GM21360 (cell line): Measurements from ENCODE around the gene KRTAP10-4.

Source experiments
- ATAC-seq: cut with Tn5 transposase; IDR thresholded peaks from one replicate; pipeline ENCODE4 v1.9.1; 2021; ENCODE audit warnings: mild to moderate bottlenecking, moderate library complexity; ENCODE audit not compliant: unreplicated experiment

Gene KRTAP10-4

DNA sequence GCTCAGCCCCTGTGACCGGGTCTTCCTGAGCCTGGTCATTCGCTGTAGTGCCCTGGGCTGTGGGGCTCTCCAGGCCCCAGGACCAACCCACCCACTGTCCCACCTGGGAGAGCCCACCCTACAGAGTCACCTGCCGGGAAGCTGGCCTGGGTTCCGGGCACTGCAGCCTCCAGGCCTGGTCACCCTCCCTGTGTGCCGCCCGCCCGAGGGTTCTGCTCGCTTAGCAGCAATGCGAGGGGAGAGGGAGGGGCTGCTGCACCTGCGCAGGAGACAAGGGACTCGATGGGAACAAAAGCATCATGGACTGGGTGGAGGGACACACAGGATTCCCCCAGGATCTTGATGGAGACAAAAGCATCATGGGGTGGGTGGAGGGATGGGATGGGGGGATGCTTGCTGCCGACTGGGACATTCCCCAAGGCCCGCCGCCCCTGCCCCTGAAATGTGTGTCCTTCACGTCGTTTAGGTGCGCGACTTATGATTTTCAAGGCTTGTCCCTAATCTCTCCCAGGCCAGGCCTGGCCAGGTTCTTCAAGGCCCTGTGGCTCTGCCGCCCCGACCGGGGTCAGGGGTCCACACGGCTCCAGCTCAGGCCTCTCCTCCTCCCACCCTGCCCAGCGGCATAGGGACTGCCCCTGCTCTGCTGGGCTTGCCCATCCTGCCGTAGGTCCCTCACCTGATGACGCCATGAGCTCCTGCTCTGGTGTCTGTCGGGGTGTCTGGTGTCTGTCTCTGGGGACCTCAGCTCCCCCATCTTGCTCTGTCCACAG, 40.0 kb downstream of the KRTAP10-4 start:
- ATAC-seq, result no peak

GRCh38 chr21:44614161-44614631, 40.7 kb downstream of the KRTAP10-4 start:
- no peak for ATAC-seq

DNA sequence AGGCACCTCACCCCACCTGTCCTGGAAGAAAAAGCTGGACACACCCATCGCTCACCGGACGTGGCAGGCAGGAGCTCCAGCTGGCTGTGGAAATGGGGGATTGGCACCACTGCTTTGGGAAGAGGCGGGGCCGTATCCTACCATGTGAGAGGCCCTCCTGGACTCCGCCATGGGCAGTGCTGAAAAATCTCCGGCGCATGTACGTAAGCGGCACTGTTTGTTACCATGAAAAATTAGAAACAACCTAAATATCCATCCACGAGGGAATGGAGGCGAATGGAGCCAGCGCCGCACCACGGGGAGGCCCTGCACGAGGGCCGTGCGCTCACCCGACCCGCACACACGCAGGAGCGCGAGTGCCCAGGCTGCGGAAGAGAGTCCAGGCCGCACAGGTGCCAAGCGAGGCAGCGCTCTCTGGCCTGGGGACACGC, 41.4 kb downstream of the KRTAP10-4 start:
- ATAC-seq, result no peak

GRCh38 chr21:44615466-44615865, 41.9 kb downstream of the KRTAP10-4 start:
- no peak for ATAC-seq

- ATAC-seq, result no peak
These were observed 42.5 kb downstream of the KRTAP10-4 start for GRCh38 chr21:44615911-44616590.

DNA sequence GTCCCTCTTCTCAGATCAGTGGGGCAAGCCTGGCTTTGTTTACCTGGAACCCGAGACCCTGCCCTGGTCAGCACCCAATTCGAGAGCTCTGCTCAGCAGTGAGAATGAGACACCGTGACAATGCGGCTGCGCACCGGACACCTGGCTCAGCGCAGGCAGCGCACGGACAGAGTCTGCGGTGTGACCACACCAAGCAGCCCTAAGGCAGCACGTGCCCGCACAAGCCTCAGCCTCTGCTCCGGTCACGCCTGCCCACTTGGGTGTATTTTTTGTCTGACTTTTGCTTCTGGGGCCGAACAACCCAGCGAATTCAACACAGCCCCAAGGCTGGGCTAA, 43.0 kb downstream of the KRTAP10-4 start:
- no peak for ATAC-seq

DNA sequence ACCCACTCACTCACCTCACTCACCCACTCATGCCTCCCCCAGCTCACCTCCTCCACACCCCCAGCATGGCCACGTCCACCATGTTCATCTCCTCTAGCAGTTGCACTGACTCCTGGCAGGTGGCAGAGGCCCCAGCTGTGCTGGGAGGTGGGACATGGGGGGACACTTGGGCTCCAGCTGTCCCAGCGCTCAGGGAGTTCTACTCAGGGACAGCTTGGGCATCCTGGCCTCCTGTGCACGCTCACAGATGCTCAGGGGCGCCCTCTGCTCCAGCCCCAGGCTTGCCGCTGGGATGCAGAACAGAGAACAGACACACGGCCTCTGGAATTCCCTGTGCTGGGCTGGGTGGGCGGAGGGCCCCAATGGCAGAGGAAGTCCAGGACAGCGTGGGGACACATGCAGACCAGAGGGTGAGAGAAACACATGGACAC, 43.6 kb downstream of the KRTAP10-4 start:
- no peak for ATAC-seq

- no peak for ATAC-seq
These were observed 45.0 kb downstream of the KRTAP10-4 start for GRCh38 chr21:44618504-44618903.

DNA sequence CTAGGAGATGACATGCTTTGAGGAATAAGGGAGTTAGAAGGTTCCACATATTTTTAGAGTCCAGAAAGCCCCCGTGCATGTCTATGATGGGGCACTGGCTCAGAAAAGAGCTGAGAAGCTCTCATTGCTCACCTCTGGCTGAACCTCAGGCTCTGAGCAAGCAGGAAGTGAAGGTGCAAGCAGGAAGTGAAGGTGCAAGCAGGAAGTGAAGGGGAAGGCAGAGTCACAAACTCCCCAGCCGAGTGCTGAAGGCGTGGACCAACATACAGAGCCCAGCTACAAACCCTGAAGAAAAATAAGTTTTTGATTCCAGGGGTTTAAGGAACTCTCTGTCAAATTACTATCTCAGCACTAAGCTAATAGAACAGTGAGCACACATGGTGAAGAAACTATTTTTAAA, 45.4 kb downstream of the KRTAP10-4 start:
- ATAC-seq, result no peak

DNA sequence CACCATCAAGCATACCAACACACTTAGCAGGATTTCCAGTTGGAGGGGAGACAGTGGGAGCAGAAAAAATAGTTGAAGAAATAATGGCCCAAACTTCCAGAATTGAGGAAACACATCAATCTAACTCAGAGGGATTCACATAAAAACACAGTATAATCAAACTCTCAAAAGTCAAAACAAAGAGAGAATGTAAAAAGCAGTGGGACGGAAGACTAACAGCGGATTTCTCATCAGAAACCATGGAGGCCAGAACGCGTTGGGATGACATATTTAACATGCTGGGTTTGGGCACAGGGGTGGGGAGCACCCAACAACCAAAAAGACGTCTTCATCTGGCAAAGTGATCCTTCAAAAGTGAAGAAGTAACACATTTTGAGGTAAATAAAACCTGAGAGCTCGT, 46.4 kb downstream of the KRTAP10-4 start:
- ATAC-seq, result no peak

- no peak for ATAC-seq
These were observed 50.0 kb downstream of the KRTAP10-4 start for GRCh38 chr21:44623575-44623974.
